ENCODE data around the gene C12orf57.

The C12orf57 gene

GRCh38 chr12:6957741-6958608 lies 14.2 kb downstream of the C12orf57 start:
- no peaks in the 10 kb centered on the region for H3K27me3 Mint-ChIP-seq (ENCODE audit: low read depth)
- H3K27ac Mint-ChIP-seq, result peak overlapping the region in 1 of 3 experiments; percentile 9
- H3K4me3 Mint-ChIP-seq, result no peak overlapping the region
- H3K9me3 Mint-ChIP-seq, result no peaks in the 10 kb centered on the region
- no peak for TF ChIP-seq CTCF (IDR thresholded peaks at IDR 0.05; ENCODE audit: unreplicated experiment in 3 of 3)
- peaks cover 29% of the 10 kb centered on the region for H3K4me1 Mint-ChIP-seq
- H3K36me3 Mint-ChIP-seq (ENCODE audit: low read depth), result no peaks in the 10 kb centered on the region

- Mint-ChIP-seq H3K4me3 (no peak overlapping the region), H3K27me3 (ENCODE audit: low read depth) (no peaks in the 10 kb centered on the region), H3K36me3 (ENCODE audit: low read depth) (no peaks in the 10 kb centered on the region), H3K4me1 (peaks cover 29% of the 10 kb centered on the region), H3K27ac (peak overlapping the region in 1 of 3 experiments; percentile 9), H3K9me3 (no peaks in the 10 kb centered on the region)
- TF ChIP-seq CTCF (IDR thresholded peaks at IDR 0.05; ENCODE audit: unreplicated experiment in 3 of 3), result no peak
These were observed 14.8 kb downstream of the C12orf57 start for GRCh38 chr12:6958609-6959057.

- no peaks in the 10 kb centered on the region for H3K36me3 Mint-ChIP-seq (ENCODE audit: low read depth)
- no peaks in the 10 kb centered on the region for H3K9me3 Mint-ChIP-seq
- H3K4me3 Mint-ChIP-seq, result no peak overlapping the region
- TF ChIP-seq CTCF (IDR thresholded peaks at IDR 0.05; ENCODE audit: unreplicated experiment in 3 of 3), result no peak
- no peaks in the 10 kb centered on the region for H3K27me3 Mint-ChIP-seq (ENCODE audit: low read depth)
- H3K4me1 Mint-ChIP-seq, result peaks cover 24% of the 10 kb centered on the region
- no peak overlapping the region for H3K27ac Mint-ChIP-seq
These were observed 15.4 kb downstream of the C12orf57 start for GRCh38 chr12:6959058-6959804.

- no peak for TF ChIP-seq CTCF (IDR thresholded peaks at IDR 0.05; ENCODE audit: unreplicated experiment in 3 of 3)
- Mint-ChIP-seq H3K4me1 (peaks cover 25% of the 10 kb centered on the region), H3K27me3 (ENCODE audit: low read depth) (no peaks in the 10 kb centered on the region), H3K9me3 (no peaks in the 10 kb centered on the region), H3K36me3 (ENCODE audit: low read depth) (peaks cover under 1% of the 10 kb centered on the region), H3K27ac (peak overlapping the region in 2 of 3 experiments; percentile 67 to 90), H3K4me3 (no peak overlapping the region)
These were observed 16.2 kb downstream of the C12orf57 start for GRCh38 chr12:6959805-6960592.

GRCh38 chr12:6960593-6961277 lies 16.9 kb downstream of the C12orf57 start:
- H3K36me3 Mint-ChIP-seq (ENCODE audit: low read depth), result peaks cover 7% of the 10 kb centered on the region
- H3K4me1 Mint-ChIP-seq, result peaks cover 31% of the 10 kb centered on the region
- peak overlapping the region in 2 of 3 experiments; percentile 67 to 90 for H3K27ac Mint-ChIP-seq
- no peaks in the 10 kb centered on the region for H3K27me3 Mint-ChIP-seq (ENCODE audit: low read depth)
- TF ChIP-seq CTCF (IDR thresholded peaks at IDR 0.05; ENCODE audit: unreplicated experiment in 3 of 3), result peak in 2 of 3 experiments; percentile 15 to 26
- no peak overlapping the region for H3K4me3 Mint-ChIP-seq
- no peaks in the 10 kb centered on the region for H3K9me3 Mint-ChIP-seq
